ENCODE results near the gene SNAPC2.
"Not testable (repeated sequence)": the region's sequence is repeated elsewhere in the genome, so short reads cannot be mapped to it uniquely, and the experiment has no call there.

Gene SNAPC2

GRCh38 chr19:7941895-7942596, 21.9 kb downstream of the SNAPC2 start:
- no peak for DNase-seq

- DNase-seq, result peak; percentile 57
Observed at GRCh38 chr19:7942981-7943443, 22.9 kb downstream of the SNAPC2 start.

GRCh38 chr19:7943444-7944176, 23.5 kb downstream of the SNAPC2 start, which contains the start of gene TIMM44:
Gene TIMM44, minus strand, starts transcription at chr19:7943666. Its CDS starts 15 bp downstream, at chr19:7943651.
- DNase-seq, result peak; percentile 99

GRCh38 chr19:7944177-7944761, 24.1 kb downstream of the SNAPC2 start:
- DNase-seq, result peak; percentile 92

GRCh38 chr19:7947939-7948338, 27.8 kb downstream of the SNAPC2 start:
- peak; percentile 39 for DNase-seq

GRCh38 chr19:7953060-7953459, 32.9 kb downstream of the SNAPC2 start:
- DNase-seq, result no peak

GRCh38 chr19:7953576-7953975, 33.4 kb downstream of the SNAPC2 start:
- no peak for DNase-seq

- no peak for DNase-seq
Observed at GRCh38 chr19:7955696-7956095, 35.6 kb downstream of the SNAPC2 start.

GRCh38 chr19:7959211-7959610, 39.1 kb downstream of the SNAPC2 start:
- no peak for DNase-seq

GRCh38 chr19:7961082-7961481, 40.9 kb downstream of the SNAPC2 start:
- not testable (repeated sequence) for DNase-seq

GRCh38 chr19:7961920-7962626, 41.9 kb downstream of the SNAPC2 start:
- DNase-seq, result no peak

- no peak for DNase-seq
Observed at GRCh38 chr19:7962644-7963268, 42.6 kb downstream of the SNAPC2 start.

- no peak for DNase-seq
Observed at GRCh38 chr19:7963566-7963965, 43.4 kb downstream of the SNAPC2 start.

GRCh38 chr19:7965259-7965841, 45.2 kb downstream of the SNAPC2 start:
- no peak for DNase-seq

- DNase-seq, result no peak
Observed at GRCh38 chr19:7965921-7966665, 46.0 kb downstream of the SNAPC2 start.

- DNase-seq, result no peak
Observed at GRCh38 chr19:7968008-7968795, 48.1 kb downstream of the SNAPC2 start.

GRCh38 chr19:7968796-7969554, 48.8 kb downstream of the SNAPC2 start:
- DNase-seq, result no peak

- DNase-seq, result no peak
Observed at GRCh38 chr19:7969555-7969939, 49.4 kb downstream of the SNAPC2 start.

GRCh38 chr19:7970716-7971448, 50.7 kb downstream of the SNAPC2 start:
- DNase-seq, result peak; percentile 54

Data from DMS53 (cell line).